CD8-positive, alpha-beta memory T cell (primary cell): ENCODE measurements around the gene DUSP2. TPM values are rescaled to one million over a fixed set of nuclear protein-coding genes. Genes with fewer than 3 reads are reported as not detected.

Source experiments
- CTCF ChIA-PET: fragments of 350-600 bp; sonication (Branson Sonifier 250); formaldehyde crosslinking; loops from one replicate; lab custom pipeline; 2021; ENCODE audit warnings: antibody characterized with exemption; lab: Charles Lee
- POLR2A ChIA-PET: fragments of 350-600 bp; sonication (Branson Sonifier 250); formaldehyde crosslinking; loops from one replicate; lab custom pipeline; 2021; ENCODE audit warnings: antibody characterized with exemption; lab: Charles Lee
- DNase-seq, 5 donors: peaks; one replicate each; pipeline versions ENCODE4 v3.0.0 to v3.0.0-alpha.2; 2020 to 2022; ENCODE audit warnings: mixed read lengths in 1 of 5
- H3K27ac ChIP-seq: one replicate; pipeline ENCODE4 v1.7.0; 2013; ENCODE audit warnings: low read depth, mild to moderate bottlenecking, low read length, moderate library complexity
- H3K27me3 ChIP-seq: 2 replicates; pipeline ENCODE4 v1.7.0; 2013; ENCODE audit warnings: low read length, mild to moderate bottlenecking; ENCODE audit not compliant: insufficient read depth, poor library complexity, severe bottlenecking
- H3K36me3 ChIP-seq: 2 replicates; pipeline ENCODE4 v1.7.0; 2013; ENCODE audit warnings: mild to moderate bottlenecking, low read length, moderate library complexity; ENCODE audit not compliant: insufficient read depth
- H3K4me1 ChIP-seq: 2 replicates; pipeline ENCODE4 v1.7.0; 2013; ENCODE audit warnings: mild to moderate bottlenecking, low read length, moderate library complexity; ENCODE audit not compliant: insufficient read depth
- H3K4me3 ChIP-seq: 2 replicates; pipeline ENCODE4 v1.7.0; 2013; ENCODE audit warnings: mild to moderate bottlenecking, low read length
- H3K9me3 ChIP-seq: 2 replicates; pipeline ENCODE4 v1.7.0; 2013; ENCODE audit warnings: mild to moderate bottlenecking, low read length
- H3K27ac Mint-ChIP-seq, 8 donors: one replicate each; pipeline ENCODE4 v1.8.0; 2020 to 2021; ENCODE audit warnings: mixed read lengths in 8 of 8, mild to moderate bottlenecking in 6 of 8, inconsistent platforms in 3 of 8, moderate library complexity in 3 of 8
- H3K27me3 Mint-ChIP-seq, 2 donors: one replicate each; pipeline ENCODE4 v1.8.0; 2020 to 2021; ENCODE audit warnings: mixed read lengths in 2 of 2, mild to moderate bottlenecking in 1 of 2, moderate library complexity in 1 of 2
- H3K36me3 Mint-ChIP-seq, 3 donors: one replicate each; pipeline ENCODE4 v1.8.0; 2020 to 2021; ENCODE audit warnings: mixed read lengths in 3 of 3, inconsistent platforms in 1 of 3, mild to moderate bottlenecking in 1 of 3
- H3K4me1 Mint-ChIP-seq, 3 donors: one replicate each; pipeline ENCODE4 v1.8.0; 2020 to 2021; ENCODE audit warnings: mixed read lengths in 3 of 3, inconsistent platforms in 1 of 3, mild to moderate bottlenecking in 1 of 3
- H3K4me3 Mint-ChIP-seq, 7 donors: one replicate each; pipeline ENCODE4 v1.8.0; 2020 to 2021; ENCODE audit warnings: mixed read lengths in 7 of 7, mild to moderate bottlenecking in 6 of 7, moderate library complexity in 4 of 7, inconsistent platforms in 2 of 7
- H3K9me3 Mint-ChIP-seq, 5 donors: one replicate each; pipeline ENCODE4 v1.8.0; 2020 to 2022; ENCODE audit warnings: mixed read lengths in 5 of 5, mild to moderate bottlenecking in 3 of 5, moderate library complexity in 2 of 5, inconsistent platforms in 1 of 5
- polyA plus RNA-seq: library from polyadenylated mRNA; unstranded; fragments of 300-500 nt; fragmentation: Illumina TruSeq; gene quantifications from one replicate; pipeline ENCODE4 v1.2.3, GENCODE V29; 2021
- total RNA-seq, 2 experiments: library from RNA; stranded (reverse); gene quantifications; one replicate each; pipeline ENCODE4 v1.2.3, GENCODE V29; 2021

DUSP2 gene
- total and polyA plus RNA-seq, 3 experiments from 2014 or later = 214 to 518 (median 237) TPM

GRCh38 chr2:96124406-96125265, 20.6 kb downstream of the DUSP2 start:
- Mint-ChIP-seq H3K4me1 (peaks cover 0 to 26% (median 0%) of the 10 kb centered on the region in 3 donors), H3K9me3 (no peaks in the 10 kb centered on the region), H3K4me3 (no peak overlapping the region), H3K36me3 (peaks cover 19 to 56% (median 25%) of the 10 kb centered on the region in 3 donors), H3K27me3 (peaks cover 13 to 15% of the 10 kb centered on the region in 2 donors), H3K27ac (peak overlapping the region in 2 of 8 donors; percentile 47 to 93)
- Histone ChIP-seq H3K36me3 (no peaks in the 10 kb centered on the region), H3K4me1 (no peaks in the 10 kb centered on the region), H3K4me3 (no peak overlapping the region), H3K27ac (no peak overlapping the region), H3K9me3 (no peaks in the 10 kb centered on the region), H3K27me3 (no peaks in the 10 kb centered on the region)
- ChIA-PET CTCF (interaction anchor here (1.2 to 2.1 kb wide), 2 partner anchors 14 to 50 kb away, joined by 3 to 7 read pairs; partner anchors contain the start of gene ASTL), POLR2A (no interaction called here)
- no peak for DNase-seq

DNA sequence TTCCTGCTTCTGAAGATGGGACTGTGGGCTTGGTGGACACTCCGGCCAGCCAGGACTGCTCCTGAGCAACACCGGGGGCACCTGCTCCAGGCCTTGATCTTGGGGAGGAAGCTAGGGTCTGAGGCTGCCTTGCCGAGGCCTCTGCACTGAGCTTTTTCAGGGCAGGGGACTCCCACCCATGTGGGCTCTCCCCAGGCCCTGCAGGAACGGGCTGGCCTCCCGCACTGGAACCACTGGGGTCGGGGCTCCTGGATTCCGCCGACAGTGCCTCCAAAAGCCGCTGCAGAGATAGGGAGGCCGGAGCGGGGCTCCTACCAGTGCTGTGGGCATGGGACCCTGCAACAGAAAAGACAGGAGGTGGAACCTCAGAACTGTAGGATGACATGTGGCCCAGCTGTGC, 21.3 kb downstream of the DUSP2 start:
- H3K36me3 Mint-ChIP-seq = peaks cover 15 to 52% (median 25%) of the 10 kb centered on the region in 3 donors

GRCh38 chr2:96123290-96123689, 21.9 kb downstream of the DUSP2 start:
- POLR2A ChIA-PET = interaction anchor here (1.7 kb wide), 1 partner anchor 52 kb away, joined by 7 read pairs; no protein-coding TSS in a partner anchor
- Mint-ChIP-seq H3K4me3 (no peak overlapping the region), H3K27ac (no peak overlapping the region), H3K36me3 (peaks cover 13 to 46% (median 25%) of the 10 kb centered on the region in 3 donors), H3K4me1 (peaks cover 0 to 21% (median 0%) of the 10 kb centered on the region in 3 donors), H3K9me3 (no peaks in the 10 kb centered on the region), H3K27me3 (peaks cover 17 to 19% of the 10 kb centered on the region in 2 donors)
- Histone ChIP-seq H3K4me1 (no peaks in the 10 kb centered on the region), H3K27me3 (no peaks in the 10 kb centered on the region), H3K36me3 (no peaks in the 10 kb centered on the region), H3K9me3 (no peaks in the 10 kb centered on the region), H3K4me3 (no peak overlapping the region), H3K27ac (no peak overlapping the region)
- CTCF ChIA-PET = interaction anchor here (1.0 to 2.1 kb wide), 4 partner anchors 10 to 109 kb away, joined by 3 to 7 read pairs (median 4); partner anchors contain the start of gene ASTL
- no peak for DNase-seq

More for the DNA sequence above, 21.3 kb downstream of the DUSP2 start:
- Histone ChIP-seq H3K27ac (no peak overlapping the region), H3K9me3 (no peaks in the 10 kb centered on the region), H3K4me3 (no peak overlapping the region), H3K27me3 (no peaks in the 10 kb centered on the region), H3K4me1 (no peaks in the 10 kb centered on the region), H3K36me3 (no peaks in the 10 kb centered on the region)
- Mint-ChIP-seq H3K4me1 (peaks cover 0 to 21% (median 0%) of the 10 kb centered on the region in 3 donors), H3K27me3 (peaks cover 15 to 17% of the 10 kb centered on the region in 2 donors), H3K4me3 (no peak overlapping the region), H3K27ac (no peak overlapping the region), H3K9me3 (no peaks in the 10 kb centered on the region)
- POLR2A ChIA-PET = interaction anchor here (1.7 kb wide), 1 partner anchor 51 kb away, joined by 7 read pairs; no protein-coding TSS in a partner anchor
- DNase-seq = no peak
- CTCF ChIA-PET = interaction anchor here (1.0 to 2.1 kb wide), 3 partner anchors 15 to 110 kb away, joined by 3 to 7 read pairs (median 5); partner anchors contain the start of gene ASTL

DNA sequence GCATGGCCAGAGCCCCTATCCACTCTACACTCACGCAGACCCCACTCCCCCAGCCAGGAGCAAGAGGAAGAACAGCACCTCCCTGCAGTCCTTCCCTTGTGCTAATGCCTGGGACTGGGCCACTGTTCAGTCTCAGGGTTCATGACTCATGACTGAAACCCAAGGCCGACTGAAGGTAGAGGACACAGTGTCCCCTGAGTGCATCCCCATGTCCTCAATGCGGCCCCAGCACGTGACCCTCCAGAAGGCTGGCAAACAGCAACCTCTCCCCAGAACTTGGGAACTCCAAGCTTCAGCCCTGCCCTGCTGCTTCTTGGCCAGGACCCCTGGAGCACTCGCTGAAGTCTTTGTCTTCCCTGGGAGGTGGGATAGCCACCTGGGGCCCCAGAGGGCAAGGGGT, 22.8 kb downstream of the DUSP2 start:
- Histone ChIP-seq H3K27me3 (no peaks in the 10 kb centered on the region), H3K4me1 (peaks cover 3% of the 10 kb centered on the region), H3K36me3 (no peaks in the 10 kb centered on the region), H3K27ac (no peak overlapping the region), H3K4me3 (no peak overlapping the region), H3K9me3 (no peaks in the 10 kb centered on the region)
- no peak for DNase-seq
- Mint-ChIP-seq H3K4me1 (peaks cover 2 to 27% (median 4%) of the 10 kb centered on the region in 3 donors), H3K36me3 (peaks cover 13 to 39% (median 23%) of the 10 kb centered on the region in 3 donors), H3K27me3 (peaks cover 17 to 19% of the 10 kb centered on the region in 2 donors), H3K27ac (peak overlapping the region in 1 of 8 donors; percentile 89), H3K9me3 (no peaks in the 10 kb centered on the region), H3K4me3 (no peak overlapping the region)
- ChIA-PET POLR2A (interaction anchor here (1.7 kb wide), 1 partner anchor 53 kb away, joined by 7 read pairs; no protein-coding TSS in a partner anchor), CTCF (interaction anchor here (1.3 kb wide), 1 partner anchor 9 kb away, joined by 3 read pairs; no protein-coding TSS in a partner anchor)

DNA sequence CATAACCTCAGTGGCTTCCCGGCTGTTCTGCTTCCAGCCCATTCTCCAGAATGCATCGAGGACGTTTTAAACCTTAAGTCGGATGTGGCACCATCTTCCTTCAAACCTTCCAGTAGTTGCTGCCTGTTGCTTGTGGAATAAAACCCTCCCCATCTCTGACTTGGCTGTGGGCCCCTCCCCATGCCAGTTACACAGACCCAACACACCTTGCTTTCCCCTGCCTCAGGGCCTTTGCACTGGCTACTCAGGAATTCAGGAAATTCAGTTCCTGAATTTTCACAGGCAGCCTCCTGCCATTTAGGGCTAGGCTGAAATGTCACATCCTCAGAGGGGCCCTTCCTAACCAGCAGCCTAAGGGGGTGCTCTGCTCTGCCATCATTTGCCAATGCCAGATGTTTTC, 23.8 kb downstream of the DUSP2 start:
- no peaks in the 10 kb centered on the region for H3K27me3 ChIP-seq
- DNase-seq = no peak
- H3K4me1 ChIP-seq = peaks cover 7% of the 10 kb centered on the region
- Mint-ChIP-seq H3K4me1 (peaks cover 5 to 28% (median 6%) of the 10 kb centered on the region in 3 donors), H3K27ac (peak overlapping the region in 2 of 8 donors; percentile 35 to 74), H3K9me3 (no peaks in the 10 kb centered on the region), H3K27me3 (peaks cover 17 to 19% of the 10 kb centered on the region in 2 donors), H3K36me3 (peaks cover 10 to 31% (median 17%) of the 10 kb centered on the region in 3 donors), H3K4me3 (peak overlapping the region in 1 of 7 donors; percentile 16)
- no peak overlapping the region for H3K27ac ChIP-seq
- H3K36me3 ChIP-seq = no peaks in the 10 kb centered on the region
- H3K4me3 ChIP-seq = no peak overlapping the region
- CTCF ChIA-PET = no interaction called here
- H3K9me3 ChIP-seq = no peaks in the 10 kb centered on the region
- POLR2A ChIA-PET = interaction anchor here (0.7 kb wide), 1 partner anchor 768 kb away, joined by 3 read pairs; no protein-coding TSS in a partner anchor

GRCh38 chr2:96120991-96121390, 24.2 kb downstream of the DUSP2 start:
- Histone ChIP-seq H3K9me3 (no peaks in the 10 kb centered on the region), H3K27ac (no peak overlapping the region), H3K27me3 (no peaks in the 10 kb centered on the region), H3K4me3 (no peak overlapping the region), H3K36me3 (no peaks in the 10 kb centered on the region), H3K4me1 (peaks cover 7% of the 10 kb centered on the region)
- CTCF ChIA-PET = no interaction called here
- Mint-ChIP-seq H3K4me3 (peak overlapping the region in 1 of 7 donors; percentile 16), H3K36me3 (peaks cover 7 to 27% (median 13%) of the 10 kb centered on the region in 3 donors), H3K4me1 (peaks cover 5 to 28% (median 6%) of the 10 kb centered on the region in 3 donors), H3K27ac (peak overlapping the region in 1 of 8 donors; percentile 8), H3K27me3 (peaks cover 17 to 19% of the 10 kb centered on the region in 2 donors), H3K9me3 (no peaks in the 10 kb centered on the region)
- no peak for DNase-seq
- POLR2A ChIA-PET = no interaction called here

DNA sequence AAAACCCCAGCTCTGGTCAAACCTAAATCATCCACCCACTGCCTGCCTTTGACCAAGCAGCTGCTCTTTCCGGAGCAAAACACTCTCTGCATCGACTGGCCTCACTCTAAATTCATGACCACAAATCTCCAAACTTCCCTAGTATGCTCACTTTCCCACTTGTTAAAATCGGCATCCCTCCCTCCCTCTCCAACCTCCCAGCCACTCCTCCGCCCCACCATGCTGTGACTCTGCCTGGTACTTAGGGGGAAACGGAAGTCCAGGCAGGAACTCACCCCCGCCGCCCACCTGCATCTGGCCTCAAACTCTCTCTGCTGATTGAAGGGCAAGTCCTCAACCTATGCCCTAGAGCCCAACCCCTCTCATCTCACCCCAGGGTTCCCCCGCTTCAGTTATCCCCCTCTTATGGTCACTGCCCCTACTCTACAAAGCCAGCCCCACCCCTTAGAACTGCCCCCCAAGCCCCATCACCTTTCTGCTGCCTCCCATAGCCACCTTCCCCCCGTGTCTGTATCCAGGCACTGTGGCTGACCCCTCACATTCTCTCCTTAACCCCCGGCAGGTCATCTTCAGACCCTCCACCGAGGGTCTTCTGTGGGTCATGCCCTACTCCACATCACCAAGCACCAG, 25.0 kb downstream of the DUSP2 start:
- no peaks in the 10 kb centered on the region for H3K36me3 ChIP-seq
- H3K27me3 ChIP-seq = no peaks in the 10 kb centered on the region
- ChIA-PET POLR2A (no interaction called here), CTCF (no interaction called here)
- no peak overlapping the region for H3K4me3 ChIP-seq
- Mint-ChIP-seq H3K9me3 (peaks cover 0 to 2% (median 0%) of the 10 kb centered on the region in 5 donors), H3K4me3 (peak overlapping the region in 2 of 7 donors; percentile 11 to 78), H3K27ac (peak overlapping the region in 1 of 8 donors; percentile 54), H3K4me1 (peaks cover 9 to 35% (median 11%) of the 10 kb centered on the region in 3 donors), H3K27me3 (peaks cover 17 to 19% of the 10 kb centered on the region in 2 donors), H3K36me3 (peaks cover 3 to 19% (median 7%) of the 10 kb centered on the region in 3 donors)
- H3K4me1 ChIP-seq = peaks cover 7% of the 10 kb centered on the region
- no peaks in the 10 kb centered on the region for H3K9me3 ChIP-seq
- H3K27ac ChIP-seq = no peak overlapping the region
- peak in 1 of 5 donors; percentile 45 for DNase-seq
